A673 (cell line): ENCODE data around the gene ERGIC3. TPM values are rescaled to one million over a fixed set of nuclear protein-coding genes. Genes with fewer than 3 reads are reported as not detected.

ENCODE experiments used
- BruUV-seq: library from RNA; stranded (reverse); fragments of 400-500 nt; replicated peaks from 2 replicates; lab custom pipeline; 2021; lab: Mats Ljungman, UMichigan
- CTCF ChIA-PET: fragments of 300-600 bp; sonication (Branson Sonifier 250); formaldehyde crosslinking; loops from one replicate; lab custom pipeline; 2022; ENCODE audit warnings: antibody characterized with exemption; lab: Charles Lee
- POLR2A ChIA-PET: fragments of 300-600 bp; sonication (Branson Sonifier 250); formaldehyde crosslinking; loops from one replicate; lab custom pipeline; 2022; ENCODE audit warnings: antibody characterized with exemption; ENCODE audit not compliant: low non-redundant PET; lab: Charles Lee
- DNase-seq: peaks from one replicate; pipeline ENCODE4 v3.0.0-alpha.2; 2015; ENCODE audit warnings: low spot score
- H3K27ac ChIP-seq: fragments of 200-600 bp; sonication (generic); 2 replicates; pipeline ENCODE4 v1.5.1; 2016; ENCODE audit warnings: mixed run types, low read depth, mild to moderate bottlenecking, mixed read lengths, antibody characterized with exemption, low read length; ENCODE audit not compliant: poor library complexity, severe bottlenecking
- H3K27me3 ChIP-seq: fragments of 200-600 bp; sonication (generic); replicated peaks from 2 replicates; pipeline ENCODE4 v1.6.1; 2017; ENCODE audit warnings: mixed run types, low read depth, mild to moderate bottlenecking, mixed read lengths, antibody characterized with exemption, low read length; ENCODE audit not compliant: insufficient read depth, poor library complexity
- H3K36me3 ChIP-seq: fragments of 200-600 bp; sonication (generic); 2 replicates; pipeline ENCODE4 v1.6.1; 2016; ENCODE audit warnings: mixed run types, mild to moderate bottlenecking, mixed read lengths, antibody characterized with exemption, low read length; ENCODE audit not compliant: insufficient read depth, poor library complexity, severe bottlenecking
- H3K4me1 ChIP-seq: fragments of 200-600 bp; sonication (generic); 2 replicates; pipeline ENCODE4 v1.6.1; 2017; ENCODE audit warnings: mixed run types, mild to moderate bottlenecking, mixed read lengths, antibody characterized with exemption, low read length; ENCODE audit not compliant: insufficient read depth, poor library complexity, severe bottlenecking
- H3K4me3 ChIP-seq: fragments of 200-600 bp; sonication (generic); 2 replicates; pipeline ENCODE4 v1.5.1; 2016; ENCODE audit warnings: low read depth, mixed run types, mild to moderate bottlenecking, mixed read lengths, low read length; ENCODE audit not compliant: poor library complexity, severe bottlenecking
- H3K9me3 ChIP-seq: fragments of 200-600 bp; sonication (generic); 2 replicates; pipeline ENCODE4 v1.6.1; 2016; ENCODE audit warnings: mixed run types, low read depth, mild to moderate bottlenecking, mixed read lengths, antibody characterized with exemption, low read length; ENCODE audit not compliant: poor library complexity, severe bottlenecking
- CTCF ChIP-seq: fragments of 300-800, 200-600 bp; sonication (generic); conservative IDR thresholded peaks from 2 replicates; pipeline ENCODE4 v1.5.1; 2017; ENCODE audit warnings: low read depth, mild to moderate bottlenecking, antibody characterized with exemption, low read length, moderate library complexity, mixed read lengths
- EZH2 ChIP-seq: fragments of 200-600 bp; sonication (generic); IDR thresholded peaks from 2 replicates; pipeline ENCODE4 v1.6.1; 2017; ENCODE audit warnings: borderline replicate concordance, low read depth, mild to moderate bottlenecking, mixed read lengths, antibody characterized with exemption, low read length; ENCODE audit not compliant: poor library complexity, severe bottlenecking
- intact Hi-C: fragments of 100-400 bp; cut with micrococcal nuclease; formaldehyde crosslinking; loops from one replicate; pipeline ENCODE4 v1.10.0; 2022; ENCODE audit not compliant: unreplicated experiment
- total RNA-seq: library from RNA; stranded (reverse); gene quantifications from 2 replicates; pipeline ENCODE4 v1.2.3, GENCODE V29; 2021

The ERGIC3 gene
- total RNA-seq, 1 experiment from 2014 or later, result 256 TPM

GRCh38 chr20:35539756-35540212, 2.1 kb upstream of the ERGIC3 start:
- POLR2A ChIA-PET, result no interaction called here
- Histone ChIP-seq H3K36me3 (peaks cover 11% of the 10 kb centered on the region), H3K4me3 (no peak overlapping the region), H3K27me3 (no peaks in the 10 kb centered on the region), H3K4me1 (peaks cover 7% of the 10 kb centered on the region), H3K27ac (no peak overlapping the region), H3K9me3 (no peaks in the 10 kb centered on the region)
- no peak for TF ChIP-seq CTCF
- TF ChIP-seq EZH2, result no peak
- no TSS peak for BruUV-seq
- intact Hi-C loops, result no loop called here
- CTCF ChIA-PET, result no interaction called here
- no peak for DNase-seq

DNA sequence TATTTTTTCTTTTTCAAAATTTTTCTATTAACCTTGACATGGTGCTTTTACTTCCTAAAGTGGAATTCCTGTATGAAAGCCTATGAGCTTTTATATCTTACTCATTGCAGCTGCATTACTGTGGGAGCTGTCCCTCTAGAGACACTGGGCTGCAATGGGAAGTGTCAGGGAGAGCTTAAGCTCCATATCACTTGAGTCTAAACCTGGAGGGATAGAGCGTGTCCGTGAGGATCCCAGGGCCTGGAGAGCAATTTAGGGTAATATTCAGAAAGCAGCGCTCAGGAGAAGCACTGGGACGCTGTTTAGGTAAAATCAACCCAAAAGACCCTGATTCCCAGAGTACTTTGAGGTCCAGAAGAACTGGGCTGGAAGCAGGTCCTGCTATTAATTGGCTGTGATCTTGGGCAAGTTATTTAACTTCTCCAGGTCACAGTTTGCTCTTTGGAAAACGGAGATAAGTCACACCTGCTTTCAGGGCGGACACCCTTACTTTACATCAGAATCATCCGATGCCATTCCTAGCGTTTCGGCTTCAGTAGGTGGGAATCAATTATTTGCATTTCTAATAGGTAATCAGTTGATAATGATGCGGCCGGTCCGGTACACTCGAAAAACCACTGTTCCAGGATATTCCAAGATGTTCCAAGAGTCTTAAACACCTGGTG, 628 bp upstream of the ERGIC3 start:
- Histone ChIP-seq H3K4me1 (peaks cover 7% of the 10 kb centered on the region), H3K27me3 (no peaks in the 10 kb centered on the region), H3K27ac (no peak overlapping the region), H3K4me3 (peak overlapping the region; percentile 84), H3K36me3 (peaks cover 11% of the 10 kb centered on the region), H3K9me3 (no peaks in the 10 kb centered on the region)
- POLR2A ChIA-PET, result no interaction called here
- no peak for TF ChIP-seq EZH2
- TF ChIP-seq CTCF, result no peak
- intact Hi-C loops, result no loop called here
- DNase-seq, result no peak
- no TSS peak for BruUV-seq
- CTCF ChIA-PET, result no interaction called here

DNA sequence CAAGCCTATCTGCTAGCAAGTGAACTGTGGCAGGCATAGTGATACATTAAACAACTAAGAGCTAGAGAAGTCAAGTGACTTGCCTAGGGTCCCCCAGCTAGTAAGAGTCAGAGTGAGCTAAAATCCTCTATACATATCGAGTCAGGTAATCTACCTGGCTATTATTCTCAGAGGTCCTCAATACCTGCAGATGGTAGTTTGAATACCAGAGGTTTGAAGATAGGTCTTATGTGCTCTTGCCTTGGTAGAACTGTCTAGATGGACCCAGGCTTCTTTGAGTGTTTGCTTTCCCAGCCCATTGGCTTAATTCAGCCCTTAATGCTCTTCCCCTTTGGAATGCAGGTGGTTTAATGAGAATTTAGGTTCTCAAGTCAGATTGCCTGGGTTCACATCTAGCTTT, 1.1 kb downstream of the ERGIC3 start:
- POLR2A ChIA-PET, result no interaction called here
- CTCF ChIA-PET, result interaction anchor here (0.6 kb wide), 1 partner anchor 58 kb away, joined by 8 read pairs; no protein-coding TSS in a partner anchor

More for the DNA sequence above, 1.1 kb downstream of the ERGIC3 start:
- TF ChIP-seq CTCF (no peak), EZH2 (no peak)
- intact Hi-C loops, result no loop called here
- peaks cover 25% of the 10 kb centered on the region for H3K36me3 ChIP-seq
- DNase-seq, result no peak
- no peaks in the 10 kb centered on the region for H3K27me3 ChIP-seq
- peak overlapping the region; percentile 84 for H3K4me3 ChIP-seq
- peaks cover 7% of the 10 kb centered on the region for H3K4me1 ChIP-seq
- H3K9me3 ChIP-seq, result no peaks in the 10 kb centered on the region
- no TSS peak for BruUV-seq
- H3K27ac ChIP-seq, result no peak overlapping the region
